BE2C (cell line): Measurements from ENCODE around the gene SHH.
"Not testable (repeated sequence)": the region's sequence is repeated elsewhere in the genome, so short reads cannot be mapped to it uniquely, and the experiment has no call there.

Experiments used
- DNase-seq: peaks from one replicate; pipeline ENCODE4 v3.0.0-alpha.2; 2020
- H3K27me3 ChIP-seq: fragments of 250-450 bp; sonication (Bioruptor Pico); 2 replicates; pipeline ENCODE4 v1.5.1; 2020; ENCODE audit warnings: mild to moderate bottlenecking
- H3K36me3 ChIP-seq: fragments of 250-450 bp; sonication (Bioruptor Pico); 2 replicates; pipeline ENCODE4 v1.5.1; 2020; ENCODE audit warnings: mild to moderate bottlenecking
- H3K4me1 ChIP-seq: fragments of 250-450 bp; sonication (Bioruptor Pico); 2 replicates; pipeline ENCODE4 v1.5.1; 2020
- H3K4me3 ChIP-seq: 2 replicates; pipeline ENCODE4 v1.5.1; 2011; ENCODE audit warnings: low read depth, low read length
- H3K9me3 ChIP-seq: fragments of 250-450 bp; sonication (Bioruptor Pico); 2 replicates; pipeline ENCODE4 v1.5.1; 2020
- CTCF ChIP-seq: IDR thresholded peaks from 2 replicates; pipeline ENCODE4 v1.5.1; 2012; ENCODE audit warnings: mild to moderate bottlenecking, low read depth, low read length

Gene SHH

GRCh38 chr7:155839461-155839860 is 27.2 kb upstream of the SHH start:
- Histone ChIP-seq H3K4me1 (no peaks in the 10 kb centered on the region), H3K27me3 (peaks cover 27% of the 10 kb centered on the region), H3K9me3 (no peaks in the 10 kb centered on the region; the same call in 1 of the 2 replicates), H3K36me3 (no peaks in the 10 kb centered on the region), H3K4me3 (no peak overlapping the region)
- TF ChIP-seq CTCF = no peak
- DNase-seq = no peak

- H3K27me3 ChIP-seq = peaks cover 37% of the 10 kb centered on the region
- not testable (repeated sequence) for DNase-seq, H3K4me3 ChIP-seq, H3K9me3 ChIP-seq, H3K4me1 ChIP-seq, H3K36me3 ChIP-seq
Measured at GRCh38 chr7:155838312-155838711, 26.0 kb upstream of the SHH start.

- Histone ChIP-seq H3K4me1 (no peaks in the 10 kb centered on the region), H3K4me3 (no peak overlapping the region), H3K27me3 (peaks cover 49% of the 10 kb centered on the region), H3K9me3 (no peaks in the 10 kb centered on the region; the same call in 1 of the 2 replicates), H3K36me3 (no peaks in the 10 kb centered on the region)
- DNase-seq = no peak
- TF ChIP-seq CTCF = no peak
Measured at GRCh38 chr7:155837126-155837479, 24.8 kb upstream of the SHH start.

- no peak for DNase-seq
- H3K27me3 ChIP-seq = peaks cover 55% of the 10 kb centered on the region
- no peak overlapping the region for H3K4me3 ChIP-seq
- H3K4me1 ChIP-seq = no peaks in the 10 kb centered on the region
- no peak for TF ChIP-seq CTCF
- H3K36me3 ChIP-seq = no peaks in the 10 kb centered on the region
- no peaks in the 10 kb centered on the region; the same call in 1 of the 2 replicates for H3K9me3 ChIP-seq
Measured at GRCh38 chr7:155836216-155837125, 24.2 kb upstream of the SHH start.

GRCh38 chr7:155835446-155836215 is 23.4 kb upstream of the SHH start:
- Histone ChIP-seq H3K4me3 (no peak overlapping the region), H3K4me1 (no peaks in the 10 kb centered on the region), H3K9me3 (no peaks in the 10 kb centered on the region; the same call in 1 of the 2 replicates), H3K27me3 (peaks cover 59% of the 10 kb centered on the region), H3K36me3 (no peaks in the 10 kb centered on the region)
- no peak for TF ChIP-seq CTCF
- DNase-seq = no peak

- no peak for DNase-seq
- Histone ChIP-seq H3K4me1 (no peaks in the 10 kb centered on the region), H3K27me3 (peaks cover 55% of the 10 kb centered on the region), H3K9me3 (no peaks in the 10 kb centered on the region; the same call in 1 of the 2 replicates), H3K4me3 (no peak overlapping the region), H3K36me3 (no peaks in the 10 kb centered on the region)
- TF ChIP-seq CTCF = no peak
Measured at GRCh38 chr7:155834486-155835048, 22.3 kb upstream of the SHH start.
